ENCODE results near the gene RHOG.

DNA sequence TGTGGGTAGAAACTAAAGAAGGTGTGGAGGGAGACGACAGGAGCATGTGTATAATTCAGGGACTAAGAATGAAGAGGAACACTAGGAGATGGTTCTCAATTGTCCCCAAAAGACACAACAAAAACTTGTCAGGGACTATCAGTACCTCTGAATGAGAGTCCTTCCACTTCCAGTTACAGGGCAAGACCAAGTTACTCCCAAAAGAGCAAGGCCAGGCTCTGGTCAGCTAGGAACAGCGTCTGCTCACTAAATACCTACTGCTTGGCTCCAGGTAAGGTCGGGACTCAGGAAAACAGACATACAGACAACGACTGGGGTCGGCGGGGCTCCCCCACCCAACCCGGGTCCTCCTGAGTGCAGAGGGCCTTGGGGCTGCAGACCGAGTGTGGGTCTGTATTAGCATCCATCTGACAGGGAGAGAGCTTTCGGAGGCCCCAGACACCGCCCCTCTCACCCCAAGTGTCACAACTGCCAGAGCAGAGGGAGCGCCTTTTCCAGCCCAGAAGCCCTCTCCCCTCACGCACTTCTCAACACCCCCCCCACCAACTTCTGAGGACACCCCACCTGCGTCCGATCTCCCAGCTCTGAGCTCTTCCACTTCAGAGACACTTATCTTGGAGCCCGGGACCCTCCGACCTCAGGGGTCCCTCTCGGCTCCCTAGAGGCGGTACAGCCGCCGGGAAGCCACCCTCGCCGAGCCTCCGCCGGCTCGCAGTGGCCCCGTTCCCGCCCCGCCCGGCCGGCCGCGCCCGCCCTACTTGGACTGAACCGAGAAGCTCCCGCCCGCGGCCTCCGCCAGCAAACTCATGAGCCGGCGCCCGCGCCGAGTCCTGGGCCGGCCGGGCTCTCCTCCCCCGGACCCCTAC, 522 bp downstream of the RHOG start:
- TF ChIP-seq EZH2 (IDR thresholded peaks at IDR 0.05; ENCODE audit: low read length, missing control alignments), result no peak
- TF ChIP-seq, protein P1, sequence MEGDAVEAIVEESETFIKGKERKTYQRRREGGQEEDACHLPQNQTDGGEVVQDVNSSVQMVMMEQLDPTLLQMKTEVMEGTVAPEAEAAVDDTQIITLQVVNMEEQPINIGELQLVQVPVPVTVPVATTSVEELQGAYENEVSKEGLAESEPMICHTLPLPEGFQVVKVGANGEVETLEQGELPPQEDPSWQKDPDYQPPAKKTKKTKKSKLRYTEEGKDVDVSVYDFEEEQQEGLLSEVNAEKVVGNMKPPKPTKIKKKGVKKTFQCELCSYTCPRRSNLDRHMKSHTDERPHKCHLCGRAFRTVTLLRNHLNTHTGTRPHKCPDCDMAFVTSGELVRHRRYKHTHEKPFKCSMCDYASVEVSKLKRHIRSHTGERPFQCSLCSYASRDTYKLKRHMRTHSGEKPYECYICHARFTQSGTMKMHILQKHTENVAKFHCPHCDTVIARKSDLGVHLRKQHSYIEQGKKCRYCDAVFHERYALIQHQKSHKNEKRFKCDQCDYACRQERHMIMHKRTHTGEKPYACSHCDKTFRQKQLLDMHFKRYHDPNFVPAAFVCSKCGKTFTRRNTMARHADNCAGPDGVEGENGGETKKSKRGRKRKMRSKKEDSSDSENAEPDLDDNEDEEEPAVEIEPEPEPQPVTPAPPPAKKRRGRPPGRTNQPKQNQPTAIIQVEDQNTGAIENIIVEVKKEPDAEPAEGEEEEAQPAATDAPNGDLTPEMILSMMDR (conservative IDR thresholded peaks at IDR 0.05 in 1 of 2, IDR thresholded peaks at IDR 0.05 in 1 of 2; ENCODE audit: low read depth in 1 of 2, low read length in 2 of 2), result no peak

All from fibroblast of lung (primary cell).